Activated CD4-positive, alpha-beta T cell treated with anti-CD3 and anti-CD28 coated beads, Interleukin-2, amount 10 ng/mL, durations not matched to agents 7 days and 5 days (primary cell): ENCODE measurements around the gene PADI2. TPM values are rescaled to one million over a fixed set of nuclear protein-coding genes. Genes with fewer than 3 reads are reported as not detected.

Experiments
- CTCF ChIA-PET: fragments of 350-600 bp; sonication (Branson Sonifier 250); formaldehyde crosslinking; loops from one replicate; lab custom pipeline; 2021; ENCODE audit warnings: antibody characterized with exemption; lab: Charles Lee
- POLR2A ChIA-PET: fragments of 350-600 bp; sonication (Branson Sonifier 250); formaldehyde crosslinking; loops from one replicate; lab custom pipeline; 2021; ENCODE audit warnings: antibody characterized with exemption; lab: Charles Lee
- DNase-seq: peaks from one replicate; pipeline ENCODE4 v3.0.0-alpha.2; 2020
- H3K27ac Mint-ChIP-seq: one replicate; pipeline ENCODE4 v1.8.0; 2021; ENCODE audit warnings: mild to moderate bottlenecking, moderate library complexity, mixed read lengths
- H3K27me3 Mint-ChIP-seq: one replicate; pipeline ENCODE4 v1.8.0; 2021; ENCODE audit warnings: mixed read lengths
- H3K36me3 Mint-ChIP-seq: one replicate; pipeline ENCODE4 v1.8.0; 2021; ENCODE audit warnings: low read depth, mixed read lengths
- H3K4me1 Mint-ChIP-seq: one replicate; pipeline ENCODE4 v1.8.0; 2021; ENCODE audit warnings: mixed read lengths
- H3K4me3 Mint-ChIP-seq: one replicate; pipeline ENCODE4 v1.8.0; 2021; ENCODE audit warnings: mild to moderate bottlenecking, moderate library complexity, mixed read lengths
- H3K9me3 Mint-ChIP-seq: one replicate; pipeline ENCODE4 v1.8.0; 2021; ENCODE audit warnings: mixed read lengths
- total RNA-seq, 2 experiments: library from RNA; stranded (reverse); gene quantifications; one replicate each; pipeline ENCODE4 v1.2.3, GENCODE V29; 2021

The PADI2 gene
- total RNA-seq, 2 experiments from 2014 or later = 0.05 to 0.23 TPM

- Mint-ChIP-seq H3K27me3 (no peaks in the 10 kb centered on the region), H3K4me3 (no peak overlapping the region), H3K9me3 (no peaks in the 10 kb centered on the region), H3K4me1 (no peaks in the 10 kb centered on the region), H3K36me3 (no peaks in the 10 kb centered on the region), H3K27ac (no peak overlapping the region)
- DNase-seq = no peak
- ChIA-PET CTCF (no interaction called here), POLR2A (no interaction called here)
These were observed 37.8 kb downstream of the PADI2 start for GRCh38 chr1:17081439-17081838.

- Mint-ChIP-seq H3K4me1 (no peaks in the 10 kb centered on the region), H3K4me3 (no peak overlapping the region), H3K27me3 (no peaks in the 10 kb centered on the region), H3K27ac (no peak overlapping the region), H3K36me3 (no peaks in the 10 kb centered on the region), H3K9me3 (no peaks in the 10 kb centered on the region)
- DNase-seq = no peak
- ChIA-PET CTCF (interaction anchor here (1.2 kb wide), 1 partner anchor 159 kb away, joined by 3 read pairs; no protein-coding TSS in a partner anchor), POLR2A (no interaction called here)
These were observed 38.4 kb downstream of the PADI2 start for GRCh38 chr1:17080880-17081279.

GRCh38 chr1:17080085-17080759, 39.0 kb downstream of the PADI2 start:
- Mint-ChIP-seq H3K4me3 (no peak overlapping the region), H3K9me3 (no peaks in the 10 kb centered on the region), H3K4me1 (peaks cover 4% of the 10 kb centered on the region), H3K27me3 (no peaks in the 10 kb centered on the region), H3K36me3 (no peaks in the 10 kb centered on the region), H3K27ac (no peak overlapping the region)
- DNase-seq = no peak
- POLR2A ChIA-PET = no interaction called here
- CTCF ChIA-PET = interaction anchor here (1.2 kb wide), 1 partner anchor 160 kb away, joined by 3 read pairs; no protein-coding TSS in a partner anchor

- no peaks in the 10 kb centered on the region for H3K9me3 Mint-ChIP-seq
- H3K36me3 Mint-ChIP-seq = no peaks in the 10 kb centered on the region
- H3K4me1 Mint-ChIP-seq = peaks cover 4% of the 10 kb centered on the region
- no peak overlapping the region for H3K4me3 Mint-ChIP-seq
- CTCF ChIA-PET = no interaction called here
- no peak for DNase-seq
- POLR2A ChIA-PET = no interaction called here
- no peak overlapping the region for H3K27ac Mint-ChIP-seq
- H3K27me3 Mint-ChIP-seq = no peaks in the 10 kb centered on the region
These were observed 40.0 kb downstream of the PADI2 start for GRCh38 chr1:17078991-17079868.

- DNase-seq = peak; percentile 57
- Mint-ChIP-seq H3K27ac (no peak overlapping the region), H3K27me3 (no peaks in the 10 kb centered on the region), H3K9me3 (no peaks in the 10 kb centered on the region), H3K4me3 (no peak overlapping the region), H3K4me1 (peaks cover 4% of the 10 kb centered on the region), H3K36me3 (no peaks in the 10 kb centered on the region)
- ChIA-PET POLR2A (no interaction called here), CTCF (interaction anchor here (0.8 to 2.2 kb wide), 10 partner anchors 12 to 429 kb away, joined by 3 to 16 read pairs (median 4); partner anchors contain the start of gene SDHB)
These were observed 43.6 kb downstream of the PADI2 start for GRCh38 chr1:17075470-17076255.

- Mint-ChIP-seq H3K9me3 (no peaks in the 10 kb centered on the region), H3K4me3 (no peak overlapping the region), H3K36me3 (no peaks in the 10 kb centered on the region), H3K27ac (no peak overlapping the region), H3K27me3 (no peaks in the 10 kb centered on the region), H3K4me1 (peaks cover 5% of the 10 kb centered on the region)
- ChIA-PET POLR2A (no interaction called here), CTCF (no interaction called here)
- no peak for DNase-seq
These were observed 47.5 kb downstream of the PADI2 start for GRCh38 chr1:17071794-17072193.

GRCh38 chr1:17070163-17070525, 49.1 kb downstream of the PADI2 start:
- peaks cover 3% of the 10 kb centered on the region for H3K4me1 Mint-ChIP-seq
- H3K27me3 Mint-ChIP-seq = no peaks in the 10 kb centered on the region
- DNase-seq = no peak
- H3K36me3 Mint-ChIP-seq = no peaks in the 10 kb centered on the region
- H3K27ac Mint-ChIP-seq = no peak overlapping the region
- H3K9me3 Mint-ChIP-seq = no peaks in the 10 kb centered on the region
- ChIA-PET POLR2A (no interaction called here), CTCF (no interaction called here)
- no peak overlapping the region for H3K4me3 Mint-ChIP-seq

DNA sequence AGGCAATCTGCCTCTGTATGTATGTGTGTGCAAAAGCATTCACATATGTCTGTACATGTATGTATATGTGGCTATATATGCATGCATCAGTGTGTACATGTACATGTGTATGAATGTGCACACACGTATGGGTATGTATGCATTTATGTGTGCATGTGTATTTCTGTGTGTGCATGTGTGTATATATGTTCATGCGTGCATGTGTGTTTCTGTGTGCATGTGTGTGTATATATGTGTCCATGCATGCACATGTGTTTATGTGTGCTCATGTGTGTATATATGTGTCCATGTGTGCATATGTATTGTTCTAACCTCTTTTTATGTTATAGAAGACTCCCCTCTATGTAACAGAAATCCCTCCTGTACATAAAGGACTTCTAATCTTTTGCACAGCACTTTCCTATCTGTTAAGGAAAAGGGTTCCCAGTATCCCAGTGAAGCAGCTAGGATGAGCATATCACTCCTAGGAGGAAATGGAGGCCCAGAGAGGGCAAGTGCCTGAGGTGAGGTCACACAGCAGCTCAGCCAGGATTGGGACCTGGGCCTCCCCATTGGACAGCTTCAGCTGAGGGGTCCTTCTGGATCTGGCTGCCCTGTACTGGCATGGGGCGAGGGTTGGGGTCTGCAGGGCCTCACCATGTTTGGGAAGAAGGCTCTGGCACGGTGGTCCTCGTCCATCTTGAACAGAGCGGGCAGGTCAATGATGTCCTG, 49.6 kb downstream of the PADI2 start:
- CTCF ChIA-PET = no interaction called here
- no peaks in the 10 kb centered on the region for H3K27me3 Mint-ChIP-seq
- POLR2A ChIA-PET = no interaction called here
- H3K27ac Mint-ChIP-seq = no peak overlapping the region
- H3K9me3 Mint-ChIP-seq = no peaks in the 10 kb centered on the region
- peaks cover 3% of the 10 kb centered on the region for H3K4me1 Mint-ChIP-seq
- no peak overlapping the region for H3K4me3 Mint-ChIP-seq
- no peak for DNase-seq
- no peaks in the 10 kb centered on the region for H3K36me3 Mint-ChIP-seq

DNA sequence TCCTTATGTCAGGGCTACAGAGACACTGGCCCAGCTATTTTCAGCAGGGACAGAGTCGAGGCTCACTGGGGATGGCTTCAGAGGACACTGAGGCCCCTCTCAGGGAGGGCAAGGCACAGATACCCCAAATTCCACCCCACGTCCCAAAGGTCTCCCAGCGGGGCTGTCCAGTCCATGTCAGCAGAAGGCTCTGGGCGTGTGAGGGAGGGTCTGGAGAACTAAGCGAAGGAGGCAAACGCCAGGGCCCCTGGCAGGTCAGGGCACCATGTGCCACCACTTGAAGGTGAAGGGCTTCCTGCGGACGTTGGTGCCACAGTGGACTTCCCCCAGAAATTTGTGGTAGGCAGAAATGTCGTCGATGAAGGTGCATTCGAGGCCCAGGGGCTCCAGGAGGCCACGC, 50.5 kb downstream of the PADI2 start:
- CTCF ChIA-PET = no interaction called here
- Mint-ChIP-seq H3K9me3 (peaks cover 2% of the 10 kb centered on the region), H3K4me3 (no peak overlapping the region), H3K4me1 (peaks cover 3% of the 10 kb centered on the region), H3K36me3 (no peaks in the 10 kb centered on the region), H3K27ac (no peak overlapping the region), H3K27me3 (no peaks in the 10 kb centered on the region)
- no peak for DNase-seq
- POLR2A ChIA-PET = no interaction called here

DNA sequence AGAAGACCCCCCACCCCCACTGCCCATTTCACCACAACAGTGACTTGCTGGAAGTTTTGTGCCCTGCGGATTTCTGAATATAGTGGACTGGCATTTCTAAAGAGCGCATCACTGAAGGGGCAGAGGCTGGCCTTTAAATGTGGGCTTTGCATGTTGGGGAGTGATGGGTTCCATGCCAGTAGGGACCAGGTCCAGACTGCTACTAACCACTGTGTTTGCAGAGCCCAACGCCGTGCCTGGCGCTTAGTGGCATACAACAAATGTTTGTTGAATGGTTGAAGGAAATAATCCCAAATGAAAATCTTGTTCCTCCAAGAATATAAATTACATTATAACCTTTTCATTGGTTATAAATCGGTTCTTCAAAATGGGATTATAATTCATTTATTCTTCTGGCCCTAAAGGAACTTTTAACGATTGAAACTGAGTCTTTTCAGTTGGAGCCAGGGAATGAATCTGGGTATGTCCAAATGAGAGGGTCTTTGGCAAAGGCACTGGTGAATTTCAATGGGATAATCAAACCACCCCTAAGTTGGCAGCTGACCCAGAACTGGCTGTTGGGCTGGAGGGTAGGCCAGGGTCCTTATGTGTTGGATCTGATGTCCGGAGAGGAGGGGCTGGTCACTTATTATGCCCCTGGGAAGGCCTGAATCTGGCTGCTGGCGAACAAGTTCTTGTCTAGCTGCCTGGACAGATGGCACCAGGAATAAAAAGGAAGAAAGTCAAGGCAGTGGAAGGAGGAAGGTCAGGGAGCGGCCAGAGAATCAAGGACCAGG, 51.6 kb downstream of the PADI2 start:
- Mint-ChIP-seq H3K36me3 (no peaks in the 10 kb centered on the region), H3K27ac (no peak overlapping the region), H3K4me1 (peaks cover 7% of the 10 kb centered on the region), H3K4me3 (no peak overlapping the region), H3K27me3 (no peaks in the 10 kb centered on the region), H3K9me3 (peaks cover 2% of the 10 kb centered on the region)
- CTCF ChIA-PET = interaction anchor here (0.6 kb wide), 1 partner anchor 40 kb away, joined by 3 read pairs; no protein-coding TSS in a partner anchor
- POLR2A ChIA-PET = no interaction called here
- no peak for DNase-seq

DNA sequence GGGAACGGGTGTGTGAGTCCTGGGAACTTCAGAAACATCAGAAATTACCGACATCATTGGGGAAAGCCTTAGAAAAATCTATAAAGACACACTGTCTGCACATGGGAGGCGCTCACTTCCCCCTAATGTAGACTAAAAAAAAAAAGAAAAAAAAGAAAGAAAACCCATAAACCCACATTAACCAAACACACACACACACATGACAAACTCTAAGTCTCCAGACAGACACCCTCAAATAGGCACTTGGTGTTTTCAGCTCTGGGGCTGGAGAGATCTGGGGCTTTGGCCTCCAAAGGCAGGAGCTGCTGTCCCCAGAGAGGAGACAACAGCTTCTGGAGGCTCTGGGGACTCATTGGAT, 52.2 kb downstream of the PADI2 start:
- ChIA-PET CTCF (no interaction called here), POLR2A (no interaction called here)
- Mint-ChIP-seq H3K9me3 (peaks cover 2% of the 10 kb centered on the region), H3K4me3 (no peak overlapping the region), H3K27me3 (no peaks in the 10 kb centered on the region), H3K36me3 (no peaks in the 10 kb centered on the region), H3K4me1 (peaks cover 9% of the 10 kb centered on the region), H3K27ac (no peak overlapping the region)
- DNase-seq = no peak
